Activated B cell treated with CpG ODN at 0.5 μM for 24 hours (primary cell): ENCODE results near the gene ZBTB40. TPM values are rescaled to one million over a fixed set of nuclear protein-coding genes. Genes with fewer than 3 reads are reported as not detected.

ENCODE experiments used
- ATAC-seq: fragments of 200-7000 bp; cut with Tn5 transposase; one replicate; pipeline ENCODE4 v1.10.0; 2021; ENCODE audit warnings: low read depth, mild to moderate bottlenecking, moderate library complexity
- CTCF ChIA-PET: fragments of 350-600 bp; sonication (Branson Sonifier 250); formaldehyde crosslinking; loops from one replicate; lab custom pipeline; 2021; ENCODE audit warnings: antibody characterized with exemption; lab: Charles Lee
- POLR2A ChIA-PET: fragments of 350-600 bp; sonication (Branson Sonifier 250); formaldehyde crosslinking; loops from one replicate; lab custom pipeline; 2021; ENCODE audit warnings: antibody characterized with exemption; lab: Charles Lee
- DNase-seq: peaks from one replicate; pipeline ENCODE4 v3.0.0; 2022
- H3K27ac Mint-ChIP-seq: one replicate; pipeline ENCODE4 v1.8.0; 2020; ENCODE audit warnings: mixed read lengths
- H3K27me3 Mint-ChIP-seq: one replicate; pipeline ENCODE4 v1.8.0; 2021; ENCODE audit warnings: mixed read lengths
- H3K36me3 Mint-ChIP-seq: one replicate; pipeline ENCODE4 v1.8.0; 2021; ENCODE audit warnings: low read depth, mixed read lengths
- H3K4me1 Mint-ChIP-seq: one replicate; pipeline ENCODE4 v1.8.0; 2021; ENCODE audit warnings: mixed read lengths
- H3K4me3 Mint-ChIP-seq: one replicate; pipeline ENCODE4 v1.8.0; 2020; ENCODE audit warnings: mild to moderate bottlenecking, mixed read lengths
- H3K9me3 Mint-ChIP-seq: one replicate; pipeline ENCODE4 v1.8.0; 2020; ENCODE audit warnings: mixed read lengths
- intact Hi-C: fragments of 100-400 bp; cut with micrococcal nuclease; formaldehyde crosslinking; loops from one replicate; pipeline ENCODE4 v1.15.1; 2024
- total RNA-seq: library from RNA; stranded (reverse); gene quantifications from 2 replicates; pipeline ENCODE4 v1.2.3, GENCODE V29; 2022
- TF ChIP-seq, protein P1 (sequence below): fragments of 200-600 bp; IDR thresholded peaks from one replicate; pipeline ENCODE4 v1.8.0; 2022; ENCODE audit warnings: antibody characterized with exemption, mild to moderate bottlenecking

ZBTB40 gene
- total RNA-seq, 1 donor from 2014 or later, result 36.2 TPM

DNA sequence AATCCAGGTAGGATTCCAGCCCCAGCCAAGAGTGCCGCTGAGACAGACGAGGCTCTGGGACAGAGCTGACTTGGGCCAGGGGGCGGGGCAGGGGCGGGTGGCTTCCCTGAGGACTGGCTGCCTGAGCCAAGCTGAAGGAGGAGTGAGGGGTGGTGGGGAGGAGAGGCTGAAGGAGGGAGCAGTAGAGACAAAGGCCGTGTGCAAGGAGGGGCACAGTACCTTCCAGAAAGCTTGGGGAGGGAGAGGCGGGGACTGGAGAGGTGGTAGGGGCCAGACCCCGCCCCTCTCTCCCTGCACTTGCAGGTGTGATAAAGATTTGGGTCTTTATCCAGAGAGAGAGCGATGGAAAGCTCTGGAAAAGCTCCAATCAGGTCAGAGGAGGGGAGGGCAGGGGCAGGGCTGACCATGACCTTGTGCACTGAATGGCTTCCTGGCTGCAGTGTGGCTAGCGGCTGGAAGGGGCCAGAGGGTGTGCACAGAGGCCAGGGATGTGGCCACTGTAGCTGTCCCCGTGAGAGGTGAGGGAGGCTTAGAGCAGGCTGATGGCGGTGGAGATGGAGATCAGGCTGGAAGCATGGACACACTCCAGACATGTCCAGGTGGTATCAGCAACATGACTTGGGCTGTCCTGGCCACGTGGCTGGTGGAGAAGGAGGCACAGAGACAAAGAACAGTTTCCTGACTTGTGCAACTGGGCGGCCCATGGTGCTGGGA lies 104.9 kb downstream of the ZBTB40 start:
- Mint-ChIP-seq H3K4me1 (no peaks in the 10 kb centered on the region), H3K27ac (no peak overlapping the region), H3K4me3 (no peak overlapping the region), H3K36me3 (no peaks in the 10 kb centered on the region), H3K9me3 (no peaks in the 10 kb centered on the region), H3K27me3 (peaks cover 60% of the 10 kb centered on the region)
- ChIA-PET POLR2A (no interaction called here), CTCF (no interaction called here)
- intact Hi-C loops, result no loop called here
- ATAC-seq (no peak), DNase-seq (no peak)
- TF ChIP-seq, protein P1, sequence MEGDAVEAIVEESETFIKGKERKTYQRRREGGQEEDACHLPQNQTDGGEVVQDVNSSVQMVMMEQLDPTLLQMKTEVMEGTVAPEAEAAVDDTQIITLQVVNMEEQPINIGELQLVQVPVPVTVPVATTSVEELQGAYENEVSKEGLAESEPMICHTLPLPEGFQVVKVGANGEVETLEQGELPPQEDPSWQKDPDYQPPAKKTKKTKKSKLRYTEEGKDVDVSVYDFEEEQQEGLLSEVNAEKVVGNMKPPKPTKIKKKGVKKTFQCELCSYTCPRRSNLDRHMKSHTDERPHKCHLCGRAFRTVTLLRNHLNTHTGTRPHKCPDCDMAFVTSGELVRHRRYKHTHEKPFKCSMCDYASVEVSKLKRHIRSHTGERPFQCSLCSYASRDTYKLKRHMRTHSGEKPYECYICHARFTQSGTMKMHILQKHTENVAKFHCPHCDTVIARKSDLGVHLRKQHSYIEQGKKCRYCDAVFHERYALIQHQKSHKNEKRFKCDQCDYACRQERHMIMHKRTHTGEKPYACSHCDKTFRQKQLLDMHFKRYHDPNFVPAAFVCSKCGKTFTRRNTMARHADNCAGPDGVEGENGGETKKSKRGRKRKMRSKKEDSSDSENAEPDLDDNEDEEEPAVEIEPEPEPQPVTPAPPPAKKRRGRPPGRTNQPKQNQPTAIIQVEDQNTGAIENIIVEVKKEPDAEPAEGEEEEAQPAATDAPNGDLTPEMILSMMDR, result no peak

DNA sequence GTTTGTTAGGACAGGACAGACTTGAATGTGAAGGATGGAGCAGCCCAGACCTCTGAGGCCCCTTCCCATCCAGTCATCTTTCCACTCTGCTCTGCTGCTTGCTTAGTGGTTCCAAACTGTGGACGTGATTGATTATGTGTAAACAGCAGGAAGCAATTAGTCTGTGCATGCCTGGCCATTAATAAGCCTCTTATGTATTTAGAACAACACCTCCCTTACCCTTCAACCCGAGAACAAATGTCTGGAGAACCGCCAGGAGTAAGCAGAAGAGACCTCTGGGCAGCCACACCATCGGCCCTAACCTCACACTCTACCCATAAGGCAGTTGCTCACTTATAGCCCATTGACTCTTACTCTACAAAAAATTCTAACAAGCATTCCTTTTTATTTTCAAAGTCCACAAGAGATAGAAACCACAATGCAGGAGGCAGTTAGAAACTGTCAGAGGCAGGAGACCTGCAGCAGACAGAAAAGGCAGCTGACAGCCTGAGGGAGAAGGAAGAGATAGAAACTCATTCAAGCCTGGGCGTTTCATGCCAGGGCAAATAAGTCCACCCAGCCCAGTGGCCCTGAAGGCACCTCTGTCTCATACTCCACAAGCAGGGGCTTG lies 105.8 kb downstream of the ZBTB40 start:
- POLR2A ChIA-PET, result no interaction called here

DNA sequence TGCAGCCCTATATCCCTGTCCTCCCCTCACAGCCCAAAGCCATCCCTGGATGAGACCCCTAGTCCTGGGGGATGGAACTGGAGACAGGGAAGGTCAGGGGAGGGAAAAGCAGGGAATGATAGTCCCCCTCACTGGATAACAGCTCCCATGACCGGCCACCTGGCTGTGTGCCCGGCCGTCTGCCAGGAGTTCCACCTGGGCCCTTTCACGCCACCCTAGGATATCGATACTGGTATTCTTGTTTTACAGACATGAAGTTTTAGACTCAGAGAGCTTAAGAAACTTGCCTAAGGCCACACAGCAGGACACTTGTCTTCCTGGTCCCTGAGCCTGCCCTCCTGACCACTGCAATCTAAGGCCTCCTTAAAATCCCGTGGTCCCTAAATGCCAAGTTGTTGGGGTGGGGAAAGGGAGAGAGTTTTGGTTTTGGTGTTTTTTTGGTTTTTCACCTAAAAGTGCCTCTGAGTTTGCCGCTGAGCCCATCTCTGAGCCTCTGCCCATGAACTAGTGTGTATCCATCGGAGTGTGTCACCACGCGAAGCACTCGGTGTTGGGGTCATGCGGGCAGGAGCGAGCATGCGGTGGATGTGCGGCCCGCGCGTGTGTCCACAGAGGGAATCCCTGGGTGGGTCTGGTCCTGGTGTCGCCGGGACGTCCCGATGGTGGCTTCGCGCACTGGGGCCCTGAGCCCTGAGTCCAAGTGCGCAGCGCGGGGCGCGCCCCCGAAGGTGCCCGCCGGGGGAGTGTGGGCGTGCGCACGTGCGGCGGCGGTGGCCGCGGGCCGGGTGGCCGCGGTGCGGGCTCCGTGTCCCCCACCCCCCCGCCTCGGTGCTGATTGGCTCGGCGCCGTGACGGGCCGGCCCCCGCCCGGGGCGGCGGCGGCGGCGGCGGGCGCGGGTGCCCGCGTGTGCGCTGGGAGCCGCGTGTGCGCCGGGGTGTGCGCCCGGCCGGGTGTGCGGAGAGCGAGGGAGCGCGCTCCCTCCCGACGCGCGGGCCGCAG lies 111.2 kb downstream of the ZBTB40 start, which contains the start of gene EPHA8:
Gene EPHA8, plus strand, starts transcription at position 906 of the 1,000 bp plus-strand sequence. CDS start 147 bp downstream, outside the sequence.
- Mint-ChIP-seq H3K27ac (no peak within 1 kb of the TSS), H3K36me3 (no peaks in the 10 kb centered on the region), H3K4me3 (no peak within 1 kb of the TSS), H3K9me3 (no peaks in the 10 kb centered on the region), H3K4me1 (peaks cover 8% of the 10 kb centered on the region), H3K27me3 (peaks cover 51% of the 10 kb centered on the region)
- CTCF ChIA-PET, result no interaction called here
- TF ChIP-seq, protein P1, result no peak
- POLR2A ChIA-PET, result no interaction called here
- ATAC-seq (no peak), DNase-seq (no peak)
- intact Hi-C loops, result no loop called here

More for the DNA sequence above, 105.8 kb downstream of the ZBTB40 start:
- intact Hi-C loops, result no loop called here
- Mint-ChIP-seq H3K27me3 (peaks cover 65% of the 10 kb centered on the region), H3K9me3 (no peaks in the 10 kb centered on the region), H3K36me3 (no peaks in the 10 kb centered on the region), H3K4me1 (no peaks in the 10 kb centered on the region), H3K4me3 (no peak overlapping the region), H3K27ac (no peak overlapping the region)
- TF ChIP-seq, protein P1, result no peak
- no peak for DNase-seq
- CTCF ChIA-PET, result no interaction called here
- ATAC-seq, result no peak

DNA sequence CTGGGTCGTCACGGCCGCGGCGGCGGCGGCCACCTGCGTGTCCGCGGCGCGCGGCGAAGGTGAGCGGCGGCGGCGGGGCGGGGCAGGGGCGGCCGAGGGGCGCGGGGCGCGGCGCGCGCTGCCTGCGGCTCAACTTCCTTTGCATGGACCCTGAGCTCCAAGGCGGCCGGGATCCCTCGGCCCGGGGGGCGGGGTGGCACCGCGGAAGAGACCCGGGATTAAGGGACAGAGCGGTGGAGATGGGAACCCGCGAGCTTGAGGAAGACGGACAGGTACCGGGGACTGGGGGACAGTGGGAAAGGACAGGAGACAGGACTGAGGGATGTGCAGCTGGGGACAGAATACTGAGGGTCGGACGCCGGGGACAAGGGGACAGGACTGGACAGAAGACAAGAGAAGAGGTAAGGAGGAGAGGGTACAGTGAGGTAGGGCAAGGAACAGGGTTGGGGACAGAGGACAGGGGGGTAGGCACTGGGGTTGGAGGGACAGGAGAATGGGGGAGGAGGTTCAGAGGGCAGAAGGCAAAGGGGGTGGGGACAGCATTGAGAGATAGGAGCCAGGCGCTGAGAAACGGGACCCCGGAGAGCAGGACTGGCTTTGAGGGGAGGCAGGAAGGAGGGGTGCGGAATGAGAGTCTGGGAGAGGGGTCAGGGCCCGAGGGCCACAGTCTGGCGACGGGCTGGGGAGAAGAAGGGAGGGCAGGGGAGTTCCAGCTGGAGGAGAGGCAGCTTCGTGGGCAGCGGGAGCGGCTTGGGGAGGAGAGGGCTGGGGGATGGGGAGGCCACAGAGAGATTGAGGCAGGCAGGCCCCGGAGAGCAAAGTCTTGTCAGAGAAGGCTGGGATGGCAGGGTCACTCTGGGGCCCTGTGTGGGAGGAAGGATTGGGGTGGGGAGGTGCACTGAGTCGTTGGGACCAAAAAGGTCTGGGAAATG lies 112.3 kb downstream of the ZBTB40 start:
- TF ChIP-seq, protein P1, result no peak
- no peak overlapping the region for H3K4me3 Mint-ChIP-seq
- POLR2A ChIA-PET, result no interaction called here
- peaks cover 8% of the 10 kb centered on the region for H3K4me1 Mint-ChIP-seq
- no peak for ATAC-seq
- DNase-seq, result no peak
- CTCF ChIA-PET, result no interaction called here
- H3K27ac Mint-ChIP-seq, result no peak overlapping the region
- intact Hi-C loops, result no loop called here
- no peaks in the 10 kb centered on the region for H3K36me3 Mint-ChIP-seq
- H3K9me3 Mint-ChIP-seq, result no peaks in the 10 kb centered on the region
- peaks cover 50% of the 10 kb centered on the region for H3K27me3 Mint-ChIP-seq
